SK-N-DZ (cell line): ENCODE results near the gene PTTG1IP2. TPM values are rescaled to one million over a fixed set of nuclear protein-coding genes. Genes with fewer than 3 reads are reported as not detected.
"Not testable (repeated sequence)": the region's sequence is repeated elsewhere in the genome, so short reads cannot be mapped to it uniquely, and the experiment has no call there.

Experiments
- DNase-seq: peaks from one replicate; pipeline ENCODE4 v3.0.0-alpha.2; 2015; ENCODE audit warnings: low spot score
- polyA plus RNA-seq, 2 experiments: library from polyadenylated mRNA; depleted of rRNA; stranded (reverse); fragments of >200 nt; gene quantifications; 2 replicates each; pipeline ENCODE4 v1.2.3, GENCODE V29; 2014

Gene PTTG1IP2
- not detected in 2 replicates for polyA plus RNA-seq (2014; cell fraction: cytosol; rRNA removed)
- not detected in 2 replicates for polyA plus RNA-seq (2014; cell fraction: nucleus; rRNA removed)

DNA sequence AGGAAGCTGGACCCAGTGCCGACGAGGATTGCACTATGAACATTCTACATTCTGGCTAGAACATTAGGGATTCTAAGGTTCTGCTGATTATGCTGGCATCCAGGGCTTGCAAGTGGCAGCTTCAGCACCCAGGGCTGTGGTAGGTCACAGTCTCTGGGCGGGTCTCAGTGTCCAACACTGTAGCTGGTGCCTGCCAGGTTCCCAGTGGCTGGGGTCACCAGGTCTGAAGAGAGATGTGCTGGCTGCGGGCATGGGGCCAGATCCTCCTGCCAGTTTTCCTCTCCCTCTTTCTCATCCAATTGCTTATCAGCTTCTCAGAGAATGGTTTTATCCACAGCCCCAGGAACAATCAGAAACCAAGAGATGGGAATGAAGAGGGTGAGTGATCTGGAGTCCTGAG lies at the start of gene PTTG1IP2:
Gene PTTG1IP2 (plus strand): TSS at position 86 of the 400 bp plus-strand sequence. CDS start 148 bp downstream, at position 234.
- no peak for DNase-seq

DNA sequence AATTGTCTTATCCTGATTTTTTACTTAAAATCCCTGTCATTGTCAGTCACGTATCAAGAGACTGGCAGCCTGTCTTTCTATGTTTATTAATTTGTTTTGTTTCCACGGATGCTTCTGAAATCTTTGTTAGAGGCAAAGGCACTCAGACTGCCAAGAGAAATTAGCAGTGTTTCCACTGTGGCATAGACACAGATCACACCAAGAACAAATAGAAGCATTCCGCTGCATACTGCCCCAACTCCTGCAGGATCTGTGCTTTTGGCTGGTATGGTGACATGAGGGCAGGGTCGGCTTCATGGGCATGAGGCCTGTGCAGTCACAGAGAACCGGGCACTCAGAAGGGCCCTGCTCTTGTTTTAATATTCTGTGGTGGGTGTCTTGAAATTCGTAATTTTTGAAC lies 47.8 kb upstream of the PTTG1IP2 start:
- DNase-seq = no peak

DNA sequence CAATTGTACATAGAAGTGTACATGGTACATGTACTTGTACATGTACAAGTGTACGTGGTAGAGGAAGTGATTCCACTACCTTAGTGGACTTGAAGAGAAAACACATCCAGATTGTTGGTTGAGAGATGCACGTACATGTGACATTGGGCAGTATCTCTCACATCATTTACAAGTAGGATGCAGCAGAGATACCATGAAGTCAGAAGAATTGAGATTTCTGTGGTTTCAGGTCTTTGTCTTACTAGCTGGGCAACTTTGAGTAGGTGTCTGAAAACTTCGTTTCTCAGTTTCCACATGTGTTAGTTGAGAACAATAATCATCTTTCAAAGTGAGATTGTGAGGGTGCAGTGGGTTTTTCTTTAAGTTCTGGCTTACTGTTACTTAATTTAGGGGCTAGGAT lies 44.7 kb upstream of the PTTG1IP2 start:
- DNase-seq = no peak

DNA sequence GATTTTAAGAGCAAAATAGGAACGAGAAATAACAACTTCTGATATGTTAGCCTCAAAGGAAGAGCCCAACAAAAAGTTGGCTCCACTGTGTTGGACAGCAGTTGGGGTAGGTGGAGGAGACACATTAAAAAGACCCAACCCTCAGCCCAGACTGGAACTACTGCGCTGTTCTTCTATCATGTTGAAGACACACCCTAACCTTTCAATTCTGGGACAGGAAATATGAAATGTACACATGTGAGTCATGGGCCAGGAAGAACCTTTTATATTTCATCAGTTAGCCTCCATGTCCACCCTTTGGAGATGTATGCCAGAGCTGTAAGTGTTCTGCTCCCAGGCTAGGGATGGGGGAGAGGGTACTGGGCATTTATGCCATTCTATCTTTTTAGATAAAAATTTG lies 44.1 kb upstream of the PTTG1IP2 start:
- no peak for DNase-seq

DNA sequence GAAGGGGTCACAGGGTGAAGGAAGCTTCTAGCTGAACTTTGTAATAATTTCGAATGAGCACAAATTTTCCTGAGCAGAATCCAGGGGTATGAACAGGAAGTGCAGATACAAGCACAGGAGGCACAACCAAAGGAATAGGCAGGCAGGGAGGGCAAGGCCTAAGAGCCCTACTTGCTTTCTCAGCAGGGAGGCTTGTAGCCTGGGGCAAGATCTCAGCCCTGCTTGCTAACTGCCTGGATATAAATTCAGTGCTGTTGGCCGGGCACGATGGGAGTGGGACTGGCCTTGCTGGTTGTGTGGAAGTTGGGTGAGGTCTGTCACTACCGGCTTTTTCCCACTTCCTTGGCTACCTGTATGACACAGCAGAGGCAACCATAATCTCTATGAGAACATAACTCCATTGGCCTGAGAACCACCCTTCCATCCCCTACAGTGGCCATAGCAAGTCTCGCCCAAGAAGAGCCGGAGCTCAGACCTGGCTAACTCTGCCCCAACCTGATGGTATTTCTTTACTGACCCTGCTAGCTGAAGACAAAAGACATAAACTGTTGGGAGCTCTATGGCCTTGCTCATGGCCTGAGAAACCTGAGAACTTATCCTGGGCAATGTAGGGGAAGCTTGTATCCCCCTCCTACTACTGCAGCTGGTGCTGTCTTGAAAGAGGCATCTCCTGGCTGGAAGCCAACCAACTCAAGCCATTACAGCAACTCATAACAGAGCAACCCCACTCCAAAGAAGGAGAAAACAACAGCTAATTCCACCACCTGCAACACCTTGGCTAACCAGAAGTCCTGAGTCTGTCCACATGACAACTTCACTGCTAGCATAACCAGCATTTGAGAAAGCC lies 38.6 kb upstream of the PTTG1IP2 start:
- DNase-seq = no peak

DNA sequence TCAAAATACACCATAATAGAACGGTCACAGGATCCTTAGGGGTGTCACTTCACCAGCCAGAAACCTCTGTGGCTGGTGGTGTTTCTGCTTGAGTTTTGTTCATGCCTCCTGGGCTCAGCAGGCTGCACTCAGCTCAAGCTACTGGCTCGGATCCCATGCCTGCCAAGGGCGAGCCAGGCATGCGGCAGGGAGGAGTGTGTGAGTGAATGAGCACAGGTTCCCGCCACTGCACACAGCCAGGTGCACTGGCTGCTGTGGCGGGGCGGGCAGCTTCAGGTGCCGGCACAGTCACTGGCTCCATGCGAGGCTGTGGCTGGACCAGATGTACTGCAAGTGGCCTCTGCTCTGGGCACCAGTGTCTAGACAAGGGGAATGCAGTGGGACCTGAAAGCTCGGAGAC lies 36.7 kb upstream of the PTTG1IP2 start:
- no peak for DNase-seq

DNA sequence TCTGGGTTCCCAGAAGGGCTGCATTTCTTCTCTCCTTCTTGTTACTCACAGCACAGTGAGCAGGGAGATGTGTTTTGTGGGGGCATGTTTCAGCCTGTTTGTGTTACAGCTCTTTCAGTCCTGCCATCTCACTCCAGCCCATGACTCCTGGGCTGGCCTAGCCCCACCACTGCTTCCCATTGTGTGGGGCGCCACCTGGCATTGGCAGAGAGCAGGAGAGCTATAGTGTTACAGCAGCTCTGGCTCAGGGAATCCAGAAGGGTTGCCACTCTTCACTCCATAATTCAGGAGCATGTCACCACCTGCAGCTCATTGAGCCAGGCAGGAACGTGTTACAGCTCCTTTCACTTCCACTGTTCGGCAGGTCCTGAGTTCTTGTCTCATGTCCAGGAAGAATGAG lies 36.2 kb upstream of the PTTG1IP2 start:
- DNase-seq = no peak

DNA sequence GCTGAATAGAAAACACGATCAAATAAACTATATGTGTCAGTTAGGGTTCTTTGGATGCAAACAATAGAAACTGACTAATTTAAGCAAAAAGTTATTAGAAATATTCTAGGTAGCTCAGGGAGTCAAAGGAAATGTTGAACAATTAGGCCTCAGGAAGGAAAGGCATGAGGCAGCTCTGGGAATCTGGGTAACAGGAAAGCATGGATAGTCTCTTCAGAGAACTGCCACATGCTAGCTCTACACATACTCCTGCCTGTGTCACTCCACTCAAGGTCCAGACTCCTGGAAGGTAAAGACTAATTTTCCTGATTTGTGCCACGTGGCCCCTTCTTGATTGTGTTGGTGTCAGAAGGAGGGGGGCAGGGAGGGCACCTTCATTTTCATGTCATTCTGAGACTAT lies 23.8 kb upstream of the PTTG1IP2 start:
- DNase-seq = no peak

DNA sequence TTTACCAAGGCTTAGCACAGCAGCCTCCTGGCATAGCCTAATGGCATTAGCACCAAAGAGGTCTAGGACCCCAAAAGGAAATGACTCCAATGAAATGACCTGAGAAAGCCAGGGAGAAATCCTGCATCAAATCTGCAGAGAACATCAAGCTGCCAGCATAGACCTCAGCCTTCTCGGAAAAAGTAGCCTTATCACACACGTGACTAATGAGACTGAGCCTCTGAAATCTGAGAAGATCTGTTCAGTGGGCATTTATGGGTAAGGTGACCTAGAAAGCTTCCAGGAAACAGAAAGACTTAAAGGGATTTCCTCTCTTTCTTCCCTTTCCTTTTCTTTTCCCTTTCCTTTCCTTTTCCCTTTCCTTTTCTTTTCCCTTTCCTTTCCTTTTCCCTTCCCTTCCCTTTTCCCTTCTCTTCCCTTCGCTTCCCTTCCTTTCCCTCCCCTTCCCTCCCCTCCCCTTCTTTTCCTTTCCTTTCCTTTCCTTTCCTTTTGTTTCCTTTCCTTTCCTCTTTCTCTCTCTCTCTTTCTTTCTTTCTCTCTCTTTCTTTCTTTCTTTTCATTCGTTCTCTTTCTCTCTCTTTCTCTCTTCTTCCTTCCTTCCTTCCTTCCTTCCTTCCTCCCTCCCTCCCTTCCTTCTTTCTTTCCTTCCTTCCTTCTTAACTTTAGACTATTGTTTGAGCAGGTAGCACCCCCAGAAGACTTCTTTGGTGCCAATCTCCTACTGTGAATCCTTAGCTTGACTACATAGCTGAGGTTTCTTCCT lies 23.1 kb upstream of the PTTG1IP2 start:
- DNase-seq = no peak

DNA sequence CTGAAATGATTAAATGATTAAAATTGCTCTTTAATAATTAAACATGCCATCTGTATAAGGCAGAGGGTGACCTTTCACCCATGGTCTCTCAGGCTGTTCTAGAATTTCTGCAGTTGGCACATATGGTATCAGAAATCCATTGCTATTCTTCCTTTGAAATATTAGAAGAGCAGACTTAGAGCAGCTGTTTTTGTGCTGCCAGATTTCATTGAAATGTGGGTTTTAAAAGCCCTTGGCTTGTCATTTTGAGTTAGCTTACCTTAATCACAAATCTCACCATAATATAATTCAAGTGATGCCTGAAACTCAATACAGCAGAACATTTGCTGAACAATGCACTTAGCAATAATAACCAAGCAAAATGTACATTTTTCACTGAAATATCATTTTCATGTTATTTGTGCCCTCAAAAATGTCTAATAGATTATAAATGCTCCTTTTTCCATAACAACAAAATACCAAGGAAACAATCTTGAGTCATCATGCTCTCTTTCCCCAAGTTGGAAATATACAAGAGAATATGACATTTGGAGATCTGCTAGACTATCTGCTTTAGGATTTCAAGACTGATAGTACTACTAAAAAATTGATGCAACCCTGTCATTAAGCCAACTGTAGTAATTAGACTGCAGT lies 16.1 kb upstream of the PTTG1IP2 start:
- peak; percentile 65 for DNase-seq

DNA sequence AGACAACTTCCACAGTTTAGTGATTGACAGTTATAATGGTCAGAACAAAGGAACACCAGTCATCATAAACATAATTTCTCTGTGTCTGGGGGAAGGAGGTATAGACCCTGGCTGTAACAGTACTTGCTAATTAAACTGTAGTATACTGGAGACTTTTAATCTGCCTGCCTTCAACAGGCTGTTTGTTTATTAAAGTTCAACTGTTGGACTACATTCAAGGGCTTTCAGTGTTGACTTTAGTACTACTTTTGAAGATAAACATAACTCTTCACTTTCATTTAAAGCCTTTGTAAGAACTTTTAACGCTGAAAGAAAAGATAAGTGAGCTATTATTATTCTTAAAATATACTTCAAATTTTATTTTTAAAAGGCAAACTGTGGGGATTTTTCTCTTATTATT lies 15.5 kb upstream of the PTTG1IP2 start:
- DNase-seq = no peak

DNA sequence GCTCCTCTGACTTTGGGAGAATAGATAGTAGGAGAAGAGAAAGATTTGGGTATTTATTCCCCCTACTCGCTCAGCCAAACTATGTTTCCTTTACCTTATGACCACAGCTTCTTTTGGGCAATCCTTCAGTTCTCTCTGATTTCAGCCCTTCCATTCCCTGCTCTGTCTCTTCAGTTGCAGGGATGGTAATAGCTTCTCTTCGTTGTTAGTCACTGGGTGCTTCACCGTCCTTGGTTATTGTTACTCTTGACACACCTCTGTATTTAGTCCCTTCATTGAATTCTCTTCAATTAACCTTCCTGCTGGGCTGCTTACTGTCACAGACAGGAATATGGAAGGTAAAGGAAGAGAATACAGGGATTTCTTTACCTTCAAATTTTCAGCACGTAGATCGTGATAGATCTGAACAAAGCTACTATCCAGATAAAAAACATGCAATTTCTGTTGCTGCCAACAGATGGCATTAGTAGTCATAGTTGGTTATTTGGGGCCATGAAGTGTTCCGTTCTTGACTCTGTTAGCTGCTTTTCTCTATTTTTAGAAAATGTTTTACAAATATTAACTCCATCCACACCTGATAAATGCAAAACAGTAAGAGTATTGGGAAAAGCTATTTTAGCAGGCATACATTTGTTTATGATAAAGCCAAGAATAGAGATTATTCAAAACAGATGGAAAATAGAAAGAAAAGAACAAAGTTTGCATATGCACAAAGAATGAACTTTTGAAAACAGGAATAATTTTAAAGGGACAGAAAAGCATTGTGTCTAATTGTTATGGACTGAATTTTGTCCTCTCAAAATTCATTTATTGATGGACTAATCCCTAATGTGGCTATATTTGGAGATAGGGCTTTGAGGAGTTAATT lies 14.0 kb upstream of the PTTG1IP2 start:
- DNase-seq = peak; percentile 57

DNA sequence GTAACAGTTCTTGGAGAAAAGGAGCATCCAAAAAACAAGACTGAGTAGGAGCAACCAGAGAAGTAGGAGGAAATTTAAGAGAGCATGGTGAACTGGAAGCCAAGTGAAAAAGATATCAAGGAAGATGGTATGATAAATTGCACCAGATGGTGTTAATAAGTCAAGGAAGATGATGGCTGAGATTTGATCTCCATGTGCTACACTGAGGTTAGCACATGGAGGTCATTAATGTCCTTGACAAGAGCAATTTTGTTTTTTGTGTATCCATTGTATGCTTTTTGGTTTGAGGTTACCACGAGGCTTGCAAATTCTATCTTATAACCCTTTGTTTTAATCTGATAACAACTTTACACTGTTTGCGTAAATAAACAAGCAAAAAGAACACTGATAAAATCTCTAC lies 11.3 kb upstream of the PTTG1IP2 start:
- no peak for DNase-seq

DNA sequence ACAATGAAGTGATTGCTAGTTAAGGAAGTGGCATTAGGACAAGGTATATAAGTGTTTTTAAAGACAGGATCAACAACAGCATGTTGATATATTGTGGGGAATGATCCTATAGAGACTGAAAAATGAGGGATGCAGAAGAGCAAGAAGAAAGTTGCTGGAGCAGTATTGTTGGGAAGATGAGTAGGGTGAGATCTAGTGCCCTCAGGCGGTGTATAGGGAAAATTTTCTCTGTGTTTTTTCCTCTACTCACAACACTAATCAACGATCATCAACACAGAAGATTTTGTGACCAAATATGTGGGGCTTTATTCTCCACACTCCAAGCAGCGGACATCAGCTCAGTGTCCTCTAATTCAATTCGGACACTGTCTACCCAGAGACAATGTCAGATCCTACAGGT lies 9.6 kb upstream of the PTTG1IP2 start:
- no peak for DNase-seq

DNA sequence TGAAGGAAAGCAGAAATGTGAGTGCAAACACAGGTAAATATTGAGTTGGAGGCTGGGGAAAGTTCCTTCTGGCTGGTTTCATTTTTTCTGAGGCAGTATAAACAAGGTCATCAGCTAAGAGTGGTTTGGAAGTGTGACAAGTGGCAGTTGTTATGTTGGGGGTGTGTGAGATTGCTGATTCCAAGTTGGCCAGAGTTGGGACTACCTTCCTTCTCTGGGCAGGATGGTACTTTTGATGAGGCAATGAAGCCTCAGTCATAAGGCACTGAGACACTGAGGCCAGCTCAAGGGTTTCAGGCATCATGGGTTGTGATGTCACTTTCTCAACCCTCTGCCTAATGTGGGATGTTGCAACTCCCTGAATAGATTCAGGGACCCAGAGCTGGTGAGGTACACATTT lies 8.2 kb upstream of the PTTG1IP2 start:
- DNase-seq = no peak

DNA sequence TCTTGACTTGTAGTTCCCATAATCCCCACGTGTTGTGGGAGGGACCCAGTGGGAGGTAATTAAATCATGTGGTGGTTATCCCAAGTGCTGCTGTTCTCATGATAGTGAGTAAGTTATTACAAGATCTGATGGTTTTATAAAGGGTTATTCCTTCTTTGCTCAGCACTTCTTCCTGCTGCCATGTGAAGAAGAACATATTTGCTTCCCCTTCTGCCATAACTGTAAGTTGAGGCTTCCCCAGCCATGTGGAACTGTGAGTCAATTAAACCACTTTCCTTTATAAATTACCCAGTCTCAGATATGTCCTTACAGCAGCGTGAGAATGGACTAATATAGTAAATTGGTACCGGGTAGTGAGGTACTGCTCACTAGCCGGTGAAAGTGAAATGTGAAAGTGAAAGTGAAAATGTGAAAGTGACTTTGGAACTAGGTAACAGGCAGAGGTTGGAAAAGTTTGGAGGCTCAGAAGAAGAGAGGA lies 6.2 kb upstream of the PTTG1IP2 start:
- DNase-seq = not testable (repeated sequence)

DNA sequence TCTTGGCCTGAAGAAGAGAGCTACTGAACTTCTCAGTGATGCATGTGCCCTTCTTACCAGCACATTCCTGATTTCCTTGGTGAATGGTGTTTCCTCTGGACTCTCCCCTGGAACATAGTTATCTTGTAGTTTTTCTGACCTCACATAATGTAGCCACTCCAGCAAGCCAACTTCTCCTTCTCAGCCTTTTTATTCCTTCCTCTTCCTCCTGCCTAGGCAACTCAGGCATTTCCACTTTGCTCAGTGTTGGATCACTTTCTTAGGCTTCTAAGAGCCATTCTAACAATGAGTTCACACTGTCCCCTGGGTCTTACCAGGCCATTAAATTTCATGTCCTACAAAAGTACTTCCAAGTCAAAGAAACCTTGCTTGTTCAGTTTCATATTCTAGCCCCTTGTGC lies 3.6 kb upstream of the PTTG1IP2 start:
- no peak for DNase-seq

DNA sequence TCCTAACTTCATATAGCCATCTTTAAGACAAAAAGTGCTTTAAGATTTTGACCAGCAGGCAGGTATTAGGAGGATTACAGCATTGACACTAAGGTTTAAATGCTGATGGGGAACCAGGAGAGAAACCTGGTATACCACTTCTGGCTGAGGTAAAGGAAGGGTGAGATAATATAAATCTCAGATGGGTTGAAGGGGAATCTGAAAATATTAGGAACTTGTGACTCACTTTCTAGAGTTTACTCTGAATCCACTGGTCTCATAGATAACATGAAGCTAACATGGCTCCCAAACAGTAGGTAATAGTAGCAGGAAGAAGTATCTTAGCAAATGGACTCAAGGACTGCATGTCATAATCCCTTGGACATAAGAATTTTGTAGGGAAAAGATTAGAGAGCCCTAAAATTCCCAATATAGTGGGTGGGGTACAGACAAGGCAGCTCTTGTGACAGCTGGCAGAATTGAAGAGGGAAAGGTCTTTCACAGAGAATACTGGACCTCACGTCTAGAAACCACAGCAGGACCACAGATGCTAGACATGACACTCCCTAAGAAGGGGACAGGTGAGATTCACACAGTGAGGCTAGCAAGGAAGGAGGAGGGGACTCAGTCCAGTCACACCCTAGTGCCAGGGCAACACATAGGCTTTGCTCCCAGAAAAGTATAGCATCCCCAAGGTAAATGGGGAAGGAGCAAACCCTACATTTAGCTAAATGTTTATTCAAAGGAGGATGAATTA lies 3.5 kb downstream of the PTTG1IP2 start:
- no peak for DNase-seq

DNA sequence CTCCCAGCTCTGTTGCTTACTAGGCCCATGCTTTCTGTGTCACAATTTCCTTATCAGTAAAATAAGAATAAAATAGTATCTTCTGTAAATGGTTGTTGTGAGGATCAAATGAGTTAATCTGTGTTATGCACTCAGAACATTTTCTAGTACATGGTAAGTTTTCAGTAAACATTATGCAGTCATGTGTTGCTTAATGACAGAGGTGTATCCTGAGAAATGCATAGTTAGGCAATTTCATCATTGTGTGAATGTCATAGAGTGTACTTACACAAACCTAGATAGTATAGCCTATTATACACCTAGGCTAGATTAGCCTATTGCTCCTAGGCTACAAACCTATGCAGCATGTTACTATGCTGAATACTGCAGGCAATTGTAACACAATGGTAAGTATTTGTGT lies 4.4 kb downstream of the PTTG1IP2 start:
- DNase-seq = no peak
